ENCODE results near the gene PDE4B. TPM values are rescaled to one million over a fixed set of nuclear protein-coding genes. Genes with fewer than 3 reads are reported as not detected.
"Not testable (repeated sequence)": the region's sequence is repeated elsewhere in the genome, so short reads cannot be mapped to it uniquely, and the experiment has no call there.

The PDE4B gene
- total RNA-seq, 2 donors from 2014 or later: 114 to 132 TPM

DNA sequence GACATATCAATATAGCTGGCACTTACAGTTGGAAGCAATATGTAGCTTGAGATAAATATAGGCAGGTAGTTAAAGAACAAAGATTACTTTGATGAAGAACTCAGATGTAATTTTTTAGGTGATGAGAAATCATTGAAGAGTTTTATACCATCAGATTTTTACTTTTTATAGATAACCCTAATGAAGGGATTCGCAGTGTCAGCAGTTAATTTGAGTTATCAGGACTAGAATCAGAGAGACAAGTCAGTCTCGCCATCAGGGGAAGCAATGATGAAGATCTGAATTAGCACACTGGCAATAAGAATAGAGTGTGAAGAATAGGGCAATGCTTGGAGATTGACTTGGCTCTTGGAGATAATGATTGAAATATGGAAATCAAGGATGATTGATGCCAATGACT lies 342.5 kb downstream of the PDE4B start:
- H3K36me3 Mint-ChIP-seq (ENCODE audit: low read depth): peaks cover 2% of the 10 kb centered on the region

DNA sequence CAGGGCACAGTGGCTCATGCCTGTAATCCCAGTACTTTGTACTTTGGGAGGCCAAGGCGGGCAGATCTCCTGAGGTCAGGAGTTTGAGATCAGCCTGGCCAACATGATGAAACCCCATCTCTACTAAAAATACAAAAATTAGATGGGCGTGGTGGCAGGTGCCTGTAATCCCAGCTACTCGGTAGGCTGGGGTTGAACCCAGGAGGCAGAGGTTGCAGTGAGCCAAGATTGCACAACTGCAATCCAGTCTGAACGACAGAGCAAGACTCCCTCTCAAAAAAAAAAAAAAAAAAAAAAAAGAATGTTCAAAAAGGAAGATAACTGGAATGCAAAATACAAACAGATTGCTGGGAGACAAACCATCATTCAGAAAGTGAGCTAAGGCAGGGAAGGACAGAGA lies 343.7 kb downstream of the PDE4B start:
- H3K27ac Mint-ChIP-seq; ATAC-seq; H3K36me3 Mint-ChIP-seq (ENCODE audit: low read depth); H3K9me3 ChIP-seq (ENCODE audit: control insufficient read depth, low read length, poor library complexity, severe bottlenecking); H3K4me1 Mint-ChIP-seq; H3K27me3 Mint-ChIP-seq; DNase-seq; H3K4me3 Mint-ChIP-seq: not testable (repeated sequence)

More for the DNA sequence above, 342.5 kb downstream of the PDE4B start:
- no peak for ATAC-seq
- no peaks in the 10 kb centered on the region for H3K9me3 ChIP-seq (ENCODE audit: control insufficient read depth, low read length, poor library complexity, severe bottlenecking)
- Mint-ChIP-seq H3K4me1 (peaks cover 5% of the 10 kb centered on the region), H3K4me3 (no peak overlapping the region), H3K27me3 (peaks cover 7% of the 10 kb centered on the region), H3K27ac (no peak overlapping the region)
- DNase-seq: no peak

DNA sequence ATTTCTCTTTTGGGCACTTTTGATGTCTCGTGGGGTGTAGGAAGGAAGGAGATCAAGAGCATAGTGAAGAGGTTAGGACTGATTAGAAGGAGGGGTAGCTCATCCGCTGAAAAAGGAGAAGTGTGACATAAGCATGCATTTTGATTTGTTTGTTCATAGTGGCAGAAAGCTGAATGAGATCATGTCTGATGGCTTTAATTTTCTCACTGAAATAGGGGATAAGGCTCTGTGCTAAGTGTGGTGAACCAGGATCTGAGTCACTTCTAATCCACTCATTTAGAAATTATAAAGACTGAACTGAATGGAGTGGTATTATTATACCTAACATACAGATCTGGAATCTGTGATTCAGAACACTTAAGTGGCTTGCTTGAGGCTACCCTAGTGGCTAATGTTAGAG lies 344.5 kb downstream of the PDE4B start:
- DNase-seq (no peak), ATAC-seq (no peak)
- Mint-ChIP-seq H3K4me3 (no peak overlapping the region), H3K27me3 (peaks cover 7% of the 10 kb centered on the region), H3K27ac (no peak overlapping the region), H3K36me3 (ENCODE audit: low read depth) (no peaks in the 10 kb centered on the region), H3K4me1 (peaks cover 5% of the 10 kb centered on the region)
- H3K9me3 ChIP-seq (ENCODE audit: control insufficient read depth, low read length, poor library complexity, severe bottlenecking): no peaks in the 10 kb centered on the region

DNA sequence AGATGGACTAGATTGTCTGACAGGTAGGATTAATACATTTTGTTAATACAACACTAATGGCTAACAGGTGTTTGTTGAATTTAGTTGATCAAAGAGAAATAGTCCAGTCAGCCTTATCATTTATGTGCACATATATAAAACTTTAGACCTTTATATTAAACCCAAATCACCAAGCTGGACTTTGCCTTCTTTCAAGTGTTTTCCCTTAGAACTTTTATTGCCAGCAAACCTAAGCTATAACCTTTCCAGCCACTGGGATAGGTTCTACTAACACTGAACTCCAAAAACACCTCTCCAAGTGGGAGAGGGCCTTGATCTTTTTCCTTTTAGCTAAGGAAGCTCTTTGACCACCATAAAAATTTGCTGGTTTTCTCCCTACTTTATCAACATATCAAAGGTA lies 345.9 kb downstream of the PDE4B start:
- Mint-ChIP-seq H3K4me3 (no peak overlapping the region), H3K27me3 (peaks cover 7% of the 10 kb centered on the region), H3K36me3 (ENCODE audit: low read depth) (no peaks in the 10 kb centered on the region), H3K4me1 (peaks cover 5% of the 10 kb centered on the region), H3K27ac (no peak overlapping the region)
- ATAC-seq: no peak
- H3K9me3 ChIP-seq (ENCODE audit: control insufficient read depth, low read length, poor library complexity, severe bottlenecking): no peaks in the 10 kb centered on the region
- DNase-seq: no peak

DNA sequence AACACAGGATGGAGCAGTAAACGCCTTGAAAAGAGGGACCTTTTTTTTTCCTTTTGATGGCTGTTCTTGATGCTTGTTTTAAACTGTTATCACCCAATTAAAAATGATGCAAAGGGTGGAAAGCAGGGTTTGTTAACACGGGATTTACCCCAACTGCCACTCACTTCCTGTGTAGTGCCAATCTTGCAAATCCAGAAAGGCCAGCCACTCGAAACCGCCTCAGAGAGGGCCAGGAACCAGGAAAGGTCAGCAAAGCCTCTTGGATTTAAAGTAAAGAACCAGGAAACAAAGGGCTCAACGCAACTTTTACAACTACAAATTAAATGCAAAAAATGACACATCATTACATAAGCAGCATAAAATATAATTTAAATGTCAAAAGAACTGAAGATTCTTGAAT lies 347.4 kb downstream of the PDE4B start:
- H3K9me3 ChIP-seq (ENCODE audit: control insufficient read depth, low read length, poor library complexity, severe bottlenecking): no peaks in the 10 kb centered on the region
- Mint-ChIP-seq H3K4me1 (peaks cover 5% of the 10 kb centered on the region), H3K4me3 (no peak overlapping the region), H3K27ac (no peak overlapping the region), H3K27me3 (peaks cover 7% of the 10 kb centered on the region), H3K36me3 (ENCODE audit: low read depth) (no peaks in the 10 kb centered on the region)
- DNase-seq (no peak), ATAC-seq (no peak)

DNA sequence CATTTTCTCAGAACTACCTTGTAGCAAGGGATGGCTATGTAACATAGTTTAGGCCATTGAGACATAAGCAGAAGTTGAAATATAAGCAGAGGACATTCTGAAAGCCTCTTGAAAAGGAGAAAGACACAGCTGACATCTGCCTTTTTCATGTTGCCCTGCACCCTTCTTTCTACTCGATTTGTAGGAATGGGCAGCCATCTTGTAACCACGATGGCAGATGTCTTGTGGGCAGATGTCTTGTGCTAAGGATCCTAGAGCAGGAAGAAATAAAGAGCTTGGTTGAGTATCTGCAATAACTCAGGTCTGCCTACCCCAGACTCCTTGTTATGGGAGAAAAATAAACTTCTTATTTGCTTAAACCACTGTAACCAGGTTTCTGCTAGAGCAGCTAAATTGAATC lies 351.0 kb downstream of the PDE4B start:
- H3K9me3 ChIP-seq (ENCODE audit: control insufficient read depth, low read length, poor library complexity, severe bottlenecking): no peaks in the 10 kb centered on the region
- DNase-seq (no peak), ATAC-seq (no peak)
- Mint-ChIP-seq H3K36me3 (ENCODE audit: low read depth) (no peaks in the 10 kb centered on the region), H3K4me1 (no peaks in the 10 kb centered on the region), H3K27me3 (peaks cover 13% of the 10 kb centered on the region), H3K27ac (no peak overlapping the region), H3K4me3 (no peak overlapping the region)

DNA sequence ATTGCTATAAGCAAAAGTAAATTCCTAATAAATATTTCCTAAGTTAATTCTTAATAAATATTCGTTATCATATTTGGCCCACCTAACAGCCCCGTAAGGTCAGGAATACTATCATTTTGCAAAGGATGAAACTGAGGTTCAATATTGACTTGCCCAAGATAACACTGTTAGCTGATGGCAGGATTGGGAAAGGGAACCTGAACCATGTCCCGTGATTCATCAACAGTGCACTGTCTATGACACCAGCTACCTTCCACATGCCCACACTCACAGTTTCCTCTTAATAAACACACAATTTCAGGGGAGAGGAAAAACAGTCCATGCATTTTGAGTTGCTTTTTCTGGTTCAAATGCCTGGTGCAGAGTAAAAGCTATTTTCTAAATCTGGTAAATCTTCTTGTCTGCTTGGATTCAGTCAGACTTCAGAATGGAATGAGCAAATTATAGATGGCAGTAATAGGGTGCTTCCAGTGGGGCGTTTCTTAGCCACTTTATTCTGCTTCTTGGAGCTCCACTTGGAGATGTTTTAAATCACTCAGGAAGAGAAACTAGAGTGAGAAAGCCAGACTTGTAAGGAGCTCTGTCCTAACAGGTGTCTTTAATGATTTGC lies 354.6 kb downstream of the PDE4B start:
- Mint-ChIP-seq H3K4me3 (no peak overlapping the region), H3K27ac (no peak overlapping the region), H3K27me3 (peaks cover 20% of the 10 kb centered on the region), H3K36me3 (ENCODE audit: low read depth) (no peaks in the 10 kb centered on the region), H3K4me1 (no peaks in the 10 kb centered on the region)
- no peaks in the 10 kb centered on the region for H3K9me3 ChIP-seq (ENCODE audit: control insufficient read depth, low read length, poor library complexity, severe bottlenecking)
- ATAC-seq (no peak), DNase-seq (no peak)

DNA sequence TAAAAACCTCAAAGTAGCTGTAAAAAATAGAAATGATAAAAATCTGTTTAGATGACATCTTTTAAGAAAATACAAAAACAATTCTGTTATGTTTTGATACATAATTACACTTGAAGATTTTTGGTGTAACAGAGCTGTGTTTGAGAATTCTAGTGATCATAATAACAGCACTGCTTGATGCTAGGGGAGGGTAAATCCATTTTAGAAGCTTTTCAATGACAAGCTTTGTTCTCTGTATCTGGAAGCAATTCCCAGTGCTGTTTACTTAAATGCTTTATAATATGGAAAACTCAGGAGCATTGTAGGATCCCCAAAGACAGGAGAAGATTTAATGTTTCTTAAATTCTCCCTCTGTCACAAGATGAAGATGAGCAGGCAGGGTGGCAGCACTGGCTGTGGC lies 359.3 kb downstream of the PDE4B start:
- no peak for ATAC-seq
- Mint-ChIP-seq H3K36me3 (ENCODE audit: low read depth) (no peaks in the 10 kb centered on the region), H3K4me3 (no peak overlapping the region), H3K4me1 (no peaks in the 10 kb centered on the region), H3K27me3 (peaks cover 20% of the 10 kb centered on the region), H3K27ac (no peak overlapping the region)
- DNase-seq: no peak
- no peaks in the 10 kb centered on the region for H3K9me3 ChIP-seq (ENCODE audit: control insufficient read depth, low read length, poor library complexity, severe bottlenecking)

DNA sequence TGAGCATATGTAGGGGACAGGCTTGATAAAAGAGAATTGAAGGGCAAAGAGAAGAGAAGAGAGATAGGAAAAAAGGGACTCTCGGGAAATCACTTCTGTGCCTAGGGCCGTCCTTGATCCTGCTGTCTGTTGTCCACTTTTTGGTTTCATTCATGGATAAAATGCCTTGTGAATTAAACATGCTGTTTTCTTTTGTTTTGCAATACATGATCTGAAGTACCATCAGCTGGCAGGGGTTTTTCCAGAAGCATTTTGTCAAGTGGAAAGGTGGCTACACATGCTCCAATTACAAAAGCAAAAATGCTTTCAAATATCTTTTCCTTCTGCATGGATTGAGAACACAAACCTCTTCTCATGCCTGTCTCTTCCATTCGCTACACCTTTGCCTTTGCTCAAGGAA lies 361.7 kb downstream of the PDE4B start:
- Mint-ChIP-seq H3K4me1 (no peaks in the 10 kb centered on the region), H3K27me3 (peaks cover 11% of the 10 kb centered on the region), H3K36me3 (ENCODE audit: low read depth) (peaks cover 2% of the 10 kb centered on the region), H3K27ac (no peak overlapping the region), H3K4me3 (no peak overlapping the region)
- ATAC-seq: no peak
- no peaks in the 10 kb centered on the region for H3K9me3 ChIP-seq (ENCODE audit: control insufficient read depth, low read length, poor library complexity, severe bottlenecking)
- DNase-seq: no peak

DNA sequence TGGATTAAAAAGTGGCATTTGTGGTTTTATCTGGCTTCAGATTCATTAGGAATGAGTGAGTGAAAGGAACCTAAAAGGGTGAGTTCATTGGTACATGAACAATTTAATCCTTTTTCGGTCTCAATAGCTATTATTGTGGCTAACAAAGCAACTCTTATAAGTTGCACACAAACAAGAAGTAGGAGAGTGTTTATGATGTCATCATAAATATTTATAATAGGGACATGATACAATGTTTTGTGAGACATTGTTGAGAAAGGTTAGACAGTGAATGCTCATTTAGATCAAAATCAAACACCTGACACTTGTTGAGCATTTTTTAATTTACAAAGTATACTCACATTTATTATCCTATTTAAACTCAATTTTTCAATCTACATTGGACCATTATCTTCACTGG lies 363.4 kb downstream of the PDE4B start:
- Mint-ChIP-seq H3K4me3 (no peak overlapping the region), H3K27me3 (peaks cover 23% of the 10 kb centered on the region), H3K27ac (no peak overlapping the region), H3K36me3 (ENCODE audit: low read depth) (peaks cover 2% of the 10 kb centered on the region), H3K4me1 (no peaks in the 10 kb centered on the region)
- ATAC-seq (no peak), DNase-seq (no peak)
- H3K9me3 ChIP-seq (ENCODE audit: control insufficient read depth, low read length, poor library complexity, severe bottlenecking): no peaks in the 10 kb centered on the region

DNA sequence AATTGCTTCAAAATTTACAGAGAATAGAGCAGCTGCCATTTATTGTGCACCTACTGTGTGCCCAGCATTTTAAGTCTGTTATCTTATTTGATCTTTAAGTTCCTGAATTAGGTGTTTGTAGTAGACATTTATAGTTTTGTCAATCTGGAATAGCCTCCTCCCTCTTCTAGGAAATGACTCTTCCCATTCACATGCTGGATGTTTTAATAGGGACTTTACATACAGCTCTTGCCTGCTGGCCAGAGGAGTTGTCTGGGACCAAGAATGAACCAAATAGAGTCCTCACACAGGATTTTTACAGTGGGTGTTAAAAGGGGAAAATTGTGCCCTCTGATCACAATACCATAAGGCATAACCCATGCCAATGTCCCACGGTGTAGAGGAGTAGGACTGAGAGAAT lies 367.1 kb downstream of the PDE4B start:
- H3K27ac Mint-ChIP-seq: no peak overlapping the region
- no peaks in the 10 kb centered on the region for H3K9me3 ChIP-seq (ENCODE audit: control insufficient read depth, low read length, poor library complexity, severe bottlenecking)
- H3K4me3 Mint-ChIP-seq: no peak overlapping the region
- peaks cover 22% of the 10 kb centered on the region for H3K27me3 Mint-ChIP-seq
- H3K36me3 Mint-ChIP-seq (ENCODE audit: low read depth): peaks cover 2% of the 10 kb centered on the region
- no peak for ATAC-seq
- no peaks in the 10 kb centered on the region for H3K4me1 Mint-ChIP-seq
- DNase-seq: no peak

DNA sequence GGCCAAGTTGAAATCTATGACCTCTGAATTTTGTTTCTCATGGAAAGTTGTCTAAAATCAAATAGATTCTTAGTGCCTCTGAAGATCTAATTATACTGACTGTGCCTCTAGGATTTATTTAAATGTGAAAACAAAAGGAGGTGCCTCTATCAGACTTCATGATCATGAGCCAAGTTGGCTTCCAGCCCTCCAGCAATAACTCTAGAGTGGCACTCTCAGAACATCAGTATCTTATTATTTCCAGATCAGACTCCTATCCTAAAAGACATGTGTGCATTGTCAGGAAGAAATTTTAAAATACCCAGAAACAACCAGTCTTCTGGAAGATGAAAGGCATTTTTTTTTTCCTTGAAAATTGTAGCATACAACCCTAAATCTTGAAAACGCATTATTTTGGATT lies 368.0 kb downstream of the PDE4B start:
- Mint-ChIP-seq H3K36me3 (ENCODE audit: low read depth) (peaks cover 2% of the 10 kb centered on the region), H3K4me1 (no peaks in the 10 kb centered on the region), H3K27me3 (peaks cover 22% of the 10 kb centered on the region), H3K4me3 (no peak overlapping the region), H3K27ac (no peak overlapping the region)
- no peak for ATAC-seq
- no peak for DNase-seq
- H3K9me3 ChIP-seq (ENCODE audit: control insufficient read depth, low read length, poor library complexity, severe bottlenecking): no peaks in the 10 kb centered on the region

DNA sequence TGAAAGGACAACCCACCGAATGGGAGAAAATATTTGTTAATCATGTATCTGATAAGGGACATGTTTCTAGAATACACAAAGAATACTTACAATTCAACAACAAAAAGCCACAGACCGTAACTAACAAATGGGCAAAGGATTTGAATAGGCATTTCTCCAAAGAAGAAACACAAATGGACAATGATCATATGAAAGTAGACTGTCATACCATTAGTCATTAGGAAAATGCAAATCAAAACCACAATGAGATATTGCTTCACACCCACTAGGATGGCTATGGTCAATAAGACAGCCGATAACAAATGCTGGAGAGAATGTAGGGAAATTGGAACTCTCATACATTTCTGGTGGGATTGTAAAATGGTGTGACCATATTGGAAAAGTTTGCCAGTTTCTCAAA lies 374.1 kb downstream of the PDE4B start:
- ATAC-seq: no peak
- no peaks in the 10 kb centered on the region for H3K36me3 Mint-ChIP-seq (ENCODE audit: low read depth)
- DNase-seq: no peak

DNA sequence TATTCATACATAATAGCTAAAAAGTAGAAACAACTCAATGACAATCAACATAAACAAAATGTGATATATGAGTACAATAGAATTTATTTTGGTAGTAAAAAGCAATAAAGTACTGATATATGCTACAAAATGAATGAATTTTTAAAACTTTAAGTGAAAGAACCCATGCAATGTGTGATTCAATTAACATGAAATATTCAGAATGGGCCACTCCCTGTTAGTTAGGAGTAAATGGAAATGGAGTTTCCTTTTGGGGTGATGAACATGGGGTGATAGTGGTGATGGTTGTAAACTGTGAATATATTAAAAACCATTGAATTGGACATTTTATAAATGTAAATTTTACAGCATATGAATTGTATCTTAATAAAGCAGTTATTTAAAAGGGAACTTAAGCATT lies 374.6 kb downstream of the PDE4B start:
- DNase-seq: no peak
- Mint-ChIP-seq H3K4me3 (no peak overlapping the region), H3K27me3 (peaks cover 7% of the 10 kb centered on the region), H3K27ac (no peak overlapping the region), H3K4me1 (peaks cover 15% of the 10 kb centered on the region), H3K36me3 (ENCODE audit: low read depth) (no peaks in the 10 kb centered on the region)
- ATAC-seq: no peak
- H3K9me3 ChIP-seq (ENCODE audit: control insufficient read depth, low read length, poor library complexity, severe bottlenecking): no peaks in the 10 kb centered on the region

More for the DNA sequence above, 374.1 kb downstream of the PDE4B start:
- H3K9me3 ChIP-seq (ENCODE audit: control insufficient read depth, low read length, poor library complexity, severe bottlenecking): no peaks in the 10 kb centered on the region
- H3K4me1 Mint-ChIP-seq: peaks cover 15% of the 10 kb centered on the region
- no peak overlapping the region for H3K4me3 Mint-ChIP-seq
- H3K27me3 Mint-ChIP-seq: peaks cover 7% of the 10 kb centered on the region
- no peak overlapping the region for H3K27ac Mint-ChIP-seq

All from T-helper 17 cell (primary cell).